Spleen (tissue), 11 donors: Measurements from ENCODE around the gene SLC39A11. TPM values are rescaled to one million over a fixed set of nuclear protein-coding genes. Genes with fewer than 3 reads are reported as not detected.
"Not testable (repeated sequence)": the region's sequence is repeated elsewhere in the genome, so short reads cannot be mapped to it uniquely, and the experiment has no call there.

Experiments used
- DNase-seq: peaks from one replicate; pipeline ENCODE4 v3.0.0-alpha.2; 2020
- H3K27ac ChIP-seq, 8 donors: fragments of 200-600 bp; sonication (generic) in 7 of 8; 1 replicate in 4 of 8; 2 replicates in 4 of 8; pipeline versions ENCODE4 v1.5.0 to v1.8.0; 2016 to 2021; ENCODE audit warnings: inconsistent platforms in 4 of 8, mild to moderate bottlenecking in 4 of 8, moderate library complexity in 1 of 8
- H3K27me3 ChIP-seq, 7 donors: fragments of 200-600 bp; sonication (generic) in 6 of 7; replicated peaks in 1 of 7; 1 replicate in 4 of 7; 2 replicates in 3 of 7; pipeline versions ENCODE4 v1.5.0 to v1.8.0; 2016 to 2021; ENCODE audit warnings: inconsistent platforms in 3 of 7, mild to moderate bottlenecking in 1 of 7
- H3K36me3 ChIP-seq, 6 donors: fragments of 200-600 bp; sonication (generic) in 5 of 6; 1 replicate in 4 of 6; 2 replicates in 2 of 6; pipeline versions ENCODE4 v1.5.0 to v1.8.0; 2016 to 2021; ENCODE audit warnings: inconsistent platforms in 2 of 6
- H3K4me1 ChIP-seq, 6 donors: fragments of 200-600 bp; sonication (generic) in 5 of 6; 1 replicate in 3 of 6; 2 replicates in 3 of 6; pipeline versions ENCODE4 v1.5.0 to v1.8.0; 2016 to 2021; ENCODE audit warnings: inconsistent platforms in 3 of 6
- H3K4me3 ChIP-seq, 8 donors: fragments of 200-600 bp; sonication (generic) in 7 of 8; 1 replicate in 4 of 8; 2 replicates in 4 of 8; pipeline versions ENCODE4 v1.5.0 to v1.8.0; 2016 to 2021; ENCODE audit warnings: inconsistent platforms in 4 of 8, mild to moderate bottlenecking in 4 of 8, moderate library complexity in 2 of 8
- H3K9me3 ChIP-seq, 8 donors: fragments of 200-600 bp; sonication (generic) in 7 of 8; 1 replicate in 4 of 8; 2 replicates in 4 of 8; pipeline versions ENCODE4 v1.5.0 to v1.8.0; 2016 to 2021; ENCODE audit warnings: inconsistent platforms in 4 of 8
- CTCF ChIP-seq, 11 experiments: fragments of 200-600 bp in 7 of 11; fragments of 450-650 bp in 4 of 11; sonication (generic) in 4 of 11; IDR thresholded peaks in 8 of 11; conservative IDR thresholded peaks in 3 of 11; 1 replicate in 7 of 11; 2 replicates in 4 of 11; pipeline versions ENCODE4 v1.4.0 to v1.8.0; 2016 to 2021; ENCODE audit warnings: antibody characterized with exemption in 11 of 11, inconsistent platforms in 4 of 11, mild to moderate bottlenecking in 1 of 11
- POLR2A ChIP-seq, 3 donors: fragments of 450-650 bp; IDR thresholded peaks; one replicate each; pipeline ENCODE4 v1.5.1; 2017; ENCODE audit warnings: antibody characterized with exemption in 3 of 3, mild to moderate bottlenecking in 1 of 3
- POLR2AphosphoS5 ChIP-seq, 3 donors: sonication (generic); formaldehyde crosslinking; IDR thresholded peaks; one replicate each; pipeline ENCODE4 v1.5.1; 2017; ENCODE audit warnings: antibody characterized with exemption in 3 of 3
- WGBS, 5 donors: extraction: QIAGEN DNeasy Blood & Tissue Kit in 3 of 5; methylation state at CpG; one replicate each; pipeline versions ENCODE4 v1.1.5 to v1.1.7; 2013 to 2018; 5-methylcytosine and 5-hydroxymethylcytosine counted together
- intact Hi-C: fragments of 100-400 bp; cut with DNase I; formaldehyde crosslinking; loops from one replicate; pipeline ENCODE4 v1.15.0; 2023; ENCODE audit warnings: low total_unique reads
- polyA plus RNA-seq, 3 donors: library from polyadenylated mRNA; stranded (reverse); fragments of 200-250 nt; gene quantifications; one replicate each; pipeline ENCODE4 v1.2.1, GENCODE V29; 2013
- total RNA-seq, 7 donors: library from RNA; depleted of rRNA in 3 of 7; stranded (reverse); fragments of >200 nt in 3 of 7; fragmentation: NEBNext Ultra II Directional in 4 of 7; extraction: Animal tissue kit (Norgen Biotek cat#: 25700) in 4 of 7; gene quantifications; one replicate each; pipeline versions ENCODE4 v1.1.0 to v1.2.1, GENCODE V29; 2016 to 2021
- donor health status: healthy with polysubstance abuse.
- donor health status: DM: no; HTN: no; CAD: no; lungs with moderate emphysema.
- donor health status: DM: no; HTN: no; CAD: no.
- donor health status: Bipolar disorder and iron deficiency.
- donor health status: healthy.
- donor health status: DM: no; HTN: no; CAD: no.
- donor health status: DM: yes; HTN: yes; CAD: no.

SLC39A11 gene
- total and polyA plus RNA-seq, 10 donors: 4.1 to 45.2 (median 27.8) TPM

GRCh38 chr17:73132085-73132492 is 39.6 kb upstream of the SLC39A11 start:
- peaks cover 0 to 13% (median 2%) of the 10 kb centered on the region in 6 donors for H3K4me1 ChIP-seq
- WGBS, 5 donors: 48 to 67% (median 56%) methylated on average over 11 to 12 of the region's 12 CpGs
- no peak for DNase-seq

GRCh38 chr17:73131439-73131838 is 39.0 kb upstream of the SLC39A11 start:
- DNase-seq, H3K36me3 ChIP-seq, H3K27me3 ChIP-seq, H3K9me3 ChIP-seq, intact Hi-C loops, H3K27ac ChIP-seq, H3K4me3 ChIP-seq: not testable (repeated sequence)
- H3K4me1 ChIP-seq: peaks cover 0 to 13% (median 2%) of the 10 kb centered on the region in 6 donors
- 83 to 95% (median 87%) methylated on average over 6 of the region's 6 CpGs for WGBS, 5 donors

More at GRCh38 chr17:73132085-73132492, 39.6 kb upstream of the SLC39A11 start:
- intact Hi-C loops: no loop called here
- Histone ChIP-seq H3K27ac (no peak overlapping the region), H3K4me3 (no peak overlapping the region), H3K27me3 (no peaks in the 10 kb centered on the region), H3K36me3 (no peaks in the 10 kb centered on the region), H3K9me3 (no peaks in the 10 kb centered on the region)
- no peak for TF ChIP-seq CTCF (IDR thresholded peaks at IDR 0.05 in 8 of 11, conservative IDR thresholded peaks at IDR 0.05 in 3 of 11)
- no peak for TF ChIP-seq POLR2AphosphoS5 (IDR thresholded peaks at IDR 0.05)
- TF ChIP-seq POLR2A (IDR thresholded peaks at IDR 0.05): no peak

GRCh38 chr17:73130977-73131376 is 38.5 kb upstream of the SLC39A11 start:
- Histone ChIP-seq H3K4me1 (peaks cover 0 to 13% (median 2%) of the 10 kb centered on the region in 6 donors), H3K4me3 (no peak overlapping the region), H3K27me3 (no peaks in the 10 kb centered on the region), H3K9me3 (no peaks in the 10 kb centered on the region), H3K36me3 (no peaks in the 10 kb centered on the region), H3K27ac (no peak overlapping the region)
- TF ChIP-seq POLR2AphosphoS5 (IDR thresholded peaks at IDR 0.05): no peak
- no peak for TF ChIP-seq POLR2A (IDR thresholded peaks at IDR 0.05)
- no peak for TF ChIP-seq CTCF (IDR thresholded peaks at IDR 0.05 in 8 of 11, conservative IDR thresholded peaks at IDR 0.05 in 3 of 11)
- intact Hi-C loops: no loop called here
- 79 to 95% (median 88%) methylated on average over 3 of the region's 3 CpGs for WGBS, 5 donors
- no peak for DNase-seq

- no peak for TF ChIP-seq POLR2AphosphoS5 (IDR thresholded peaks at IDR 0.05)
- no peak for TF ChIP-seq POLR2A (IDR thresholded peaks at IDR 0.05)
- no peak for TF ChIP-seq CTCF (IDR thresholded peaks at IDR 0.05 in 8 of 11, conservative IDR thresholded peaks at IDR 0.05 in 3 of 11)
- DNase-seq: no peak
- H3K27me3 ChIP-seq: no peaks in the 10 kb centered on the region
- 55 to 90% (median 60%) methylated on average over 3 of the region's 3 CpGs for WGBS, 5 donors
- intact Hi-C loops: no loop called here
- no peaks in the 10 kb centered on the region for H3K9me3 ChIP-seq
- H3K36me3 ChIP-seq: no peaks in the 10 kb centered on the region
- H3K4me1 ChIP-seq: peaks cover 0 to 6% (median 0%) of the 10 kb centered on the region in 6 donors
- H3K27ac ChIP-seq: no peak overlapping the region
- no peak overlapping the region for H3K4me3 ChIP-seq
These were observed 36.0 kb upstream of the SLC39A11 start for GRCh38 chr17:73128496-73128895.
